Kidney epithelial cell (primary cell): ENCODE data around the gene ZNF844. TPM values are rescaled to one million over a fixed set of nuclear protein-coding genes. Genes with fewer than 3 reads are reported as not detected.
"Not testable (repeated sequence)": the region's sequence is repeated elsewhere in the genome, so short reads cannot be mapped to it uniquely, and the experiment has no call there.

Source experiments
- DNase-seq: peaks from one replicate; pipeline ENCODE4 v3.0.0-alpha.2; 2010; ENCODE audit warnings: low read depth
- H3K27me3 ChIP-seq: 2 replicates; pipeline ENCODE4 v1.6.0; 2011; ENCODE audit warnings: low read length; ENCODE audit not compliant: control insufficient read depth, insufficient read depth
- H3K36me3 ChIP-seq: 2 replicates; pipeline ENCODE4 v1.5.1; 2011; ENCODE audit warnings: low read length; ENCODE audit not compliant: control insufficient read depth, insufficient read depth
- H3K4me3 ChIP-seq: 2 replicates; pipeline ENCODE4 v1.5.1; 2011; ENCODE audit warnings: low read depth, mild to moderate bottlenecking, control low read depth, low read length
- CTCF ChIP-seq: IDR thresholded peaks from 2 replicates; pipeline ENCODE4 v1.5.1; 2011; ENCODE audit warnings: mild to moderate bottlenecking, moderate library complexity, low read length, control low read depth, inconsistent platforms; ENCODE audit not compliant: insufficient read depth, poor library complexity, severe bottlenecking
- total RNA-seq: library from RNA; depleted of rRNA; stranded (reverse); fragments of >200 nt; gene quantifications from 2 replicates; pipeline ENCODE4 v1.2.3, GENCODE V29; 2015

ZNF844 gene
- total RNA-seq, 1 donor from 2014 or later: 4.1 TPM

- no peaks in the 10 kb centered on the region for H3K36me3 ChIP-seq
- DNase-seq: peak; percentile 63
- no peaks in the 10 kb centered on the region for H3K27me3 ChIP-seq
- peak; percentile 7 for TF ChIP-seq CTCF
- H3K4me3 ChIP-seq: peak within 1 kb of the TSS; percentile 39
Measured at GRCh38 chr19:12052497-12053169, 11.9 kb upstream of the ZNF844 start, which contains the start of gene ZNF878. Gene ZNF878, minus strand, starts transcription at chr19:12052961. Its CDS starts 160 bp downstream, at chr19:12052801.

DNA sequence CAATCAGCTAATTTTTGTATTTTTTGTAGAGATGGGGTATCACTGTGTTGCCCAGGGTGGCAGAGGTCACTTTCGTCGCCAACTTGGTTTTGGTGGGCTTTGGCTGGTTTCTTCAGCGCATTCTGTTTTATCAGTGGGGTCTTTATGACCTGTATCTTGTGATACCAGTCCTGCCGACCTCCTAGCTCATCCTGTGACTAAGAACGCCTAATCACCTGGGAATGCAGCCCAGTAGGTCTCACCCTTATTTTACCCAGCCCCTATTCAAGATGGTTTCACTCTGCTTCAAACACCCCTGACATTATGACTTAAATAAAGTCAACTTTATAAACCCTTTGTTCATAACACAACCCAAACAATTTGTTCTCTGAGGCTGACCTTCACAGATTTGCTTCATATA is 8.7 kb upstream of the ZNF844 start:
- DNase-seq: no peak
- H3K36me3 ChIP-seq: no peaks in the 10 kb centered on the region
- no peaks in the 10 kb centered on the region for H3K27me3 ChIP-seq
- TF ChIP-seq CTCF: no peak
- H3K4me3 ChIP-seq: no peak overlapping the region

DNA sequence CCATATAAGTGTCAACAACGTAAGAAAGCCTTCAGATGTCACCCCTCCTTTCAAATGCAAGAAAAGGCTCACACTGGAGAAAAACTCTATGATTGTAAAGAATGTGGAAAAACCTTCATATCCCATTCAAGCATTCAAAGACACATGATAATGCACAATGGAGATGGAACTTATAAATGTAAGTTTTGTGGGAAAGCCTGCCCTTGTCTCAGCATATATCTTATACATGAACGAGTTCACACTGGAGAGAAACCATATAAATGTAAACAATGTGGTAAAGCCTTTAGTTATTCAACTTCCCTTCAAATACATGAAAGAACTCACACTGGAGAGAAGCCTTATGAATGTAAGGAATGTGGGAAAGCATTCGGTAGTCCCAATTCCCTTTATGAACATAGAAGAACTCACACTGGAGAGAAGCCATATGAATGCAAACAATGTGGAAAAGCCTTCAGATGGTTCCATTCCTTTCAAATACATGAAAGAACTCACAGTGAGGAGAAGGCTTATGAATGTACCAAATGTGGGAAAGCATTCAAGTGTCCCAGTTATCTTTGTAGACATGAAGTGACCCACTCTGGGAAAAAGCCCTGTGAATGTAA is 11.1 kb downstream of the ZNF844 start:
- no peak for DNase-seq
- Histone ChIP-seq H3K4me3 (no peak overlapping the region), H3K36me3 (peaks cover 2% of the 10 kb centered on the region), H3K27me3 (no peaks in the 10 kb centered on the region)
- no peak for TF ChIP-seq CTCF

DNA sequence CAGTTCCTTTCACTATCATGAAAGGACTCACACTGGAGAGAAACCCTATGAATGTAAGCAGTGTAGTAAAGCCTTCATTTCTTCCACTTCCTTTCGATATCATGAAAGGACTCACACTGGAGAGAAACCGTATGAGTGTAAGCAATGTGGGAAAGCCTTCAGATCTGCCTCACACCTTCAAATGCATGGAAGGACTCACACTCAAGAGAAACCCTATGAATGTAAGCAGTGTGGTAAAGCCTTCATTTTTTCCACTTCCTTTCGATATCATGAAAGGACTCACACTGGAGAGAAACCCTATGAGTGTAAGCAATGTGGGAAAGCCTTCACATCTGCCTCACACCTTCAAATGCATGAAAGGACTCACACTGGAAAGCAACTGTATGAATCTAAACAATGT is 11.8 kb downstream of the ZNF844 start:
- DNase-seq, H3K36me3 ChIP-seq, H3K4me3 ChIP-seq, H3K27me3 ChIP-seq: not testable (repeated sequence)

DNA sequence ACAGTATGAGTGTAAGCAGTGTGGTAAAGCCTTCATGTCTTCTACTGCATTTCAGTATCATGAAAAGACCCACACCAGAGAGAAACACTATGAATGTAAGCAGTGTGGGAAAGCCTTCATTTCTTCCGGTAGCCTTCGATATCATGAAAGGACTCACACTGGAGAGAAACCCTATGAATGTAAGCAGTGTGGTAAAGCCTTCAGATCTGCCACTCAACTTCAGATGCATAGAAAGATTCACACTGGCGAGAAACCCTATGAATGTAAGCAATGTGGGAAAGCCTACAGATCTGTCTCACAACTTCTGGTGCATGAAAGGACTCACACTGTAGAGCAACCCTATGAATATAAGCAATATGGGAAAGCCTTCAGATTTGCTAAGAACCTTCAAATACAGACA is 12.8 kb downstream of the ZNF844 start:
- DNase-seq: no peak
- no peaks in the 10 kb centered on the region for H3K27me3 ChIP-seq
- peaks cover 2% of the 10 kb centered on the region for H3K36me3 ChIP-seq
- TF ChIP-seq CTCF: no peak
- no peak overlapping the region for H3K4me3 ChIP-seq

- not testable (repeated sequence) for H3K4me3 ChIP-seq, DNase-seq, H3K36me3 ChIP-seq, H3K27me3 ChIP-seq
Measured at GRCh38 chr19:12083336-12083735, 18.8 kb downstream of the ZNF844 start.
